SK-N-SH (cell line): ENCODE results near the gene MAP2K4. TPM values are rescaled to one million over a fixed set of nuclear protein-coding genes. Genes with fewer than 3 reads are reported as not detected.
A peak's percentile ranks its signal among the peaks of the same experiment; 100 is the strongest.

Source experiments
- CTCF ChIA-PET: fragments of 300-600, 350-600 bp; formaldehyde crosslinking; extraction: SDS; loops from one replicate; lab custom pipeline; 2021; lab: Yijun Ruan, JAX
- POLR2A ChIA-PET: fragments of 350-600 bp; sonication (Branson Sonifier 250); formaldehyde crosslinking; extraction: SDS; loops from one replicate; lab custom pipeline; 2020; ENCODE audit warnings: antibody characterized with exemption, inconsistent platforms; lab: Yijun Ruan, JAX
- DNase-seq: peaks from one replicate; pipeline ENCODE4 v3.0.0; 2012
- H2AFZ ChIP-seq: fragments of 200-600 bp; sonication (generic); 2 replicates; pipeline ENCODE4 v1.8.1; 2016; ENCODE audit warnings: antibody characterized with exemption, mild to moderate bottlenecking, low read depth
- H3F3A ChIP-seq: fragments of 200-600 bp; sonication (generic); replicated peaks from 2 replicates; pipeline ENCODE3; 2016; ENCODE audit warnings: antibody characterized with exemption, mild to moderate bottlenecking; ENCODE audit not compliant: insufficient read depth
- H3K27ac ChIP-seq, 2 experiments: fragments of 200-500 bp in 1 of 2; fragments of 200-600 bp in 1 of 2; sonication (Bioruptor generic) in 1 of 2; sonication (generic), shearing (Covaris generic) in 1 of 2; 2 replicates each; pipeline versions ENCODE4 v1.5.1 to v1.6.1; 2014 to 2016; ENCODE audit warnings: low read depth in 2 of 2, inconsistent platforms in 1 of 2, low read length in 1 of 2, mild to moderate bottlenecking in 1 of 2, mixed read lengths in 1 of 2
- H3K27me3 ChIP-seq: fragments of 200-600 bp; sonication (generic), shearing (Covaris generic); 2 replicates; pipeline ENCODE4 v1.6.1; 2016; ENCODE audit warnings: mixed run types; ENCODE audit not compliant: insufficient read depth
- H3K36me3 ChIP-seq, 2 experiments: fragments of 200-500 bp in 1 of 2; fragments of 200-600 bp in 1 of 2; sonication (Bioruptor generic) in 1 of 2; sonication (generic) in 1 of 2; replicated peaks in 1 of 2; 2 replicates each; pipeline versions ENCODE3 to v1.5.1; 2014 to 2016; ENCODE audit warnings: low read length in 1 of 2, mild to moderate bottlenecking in 1 of 2; ENCODE audit not compliant: insufficient read depth in 2 of 2, control insufficient read depth in 1 of 2
- H3K4me1 ChIP-seq, 2 experiments: fragments of 200-500 bp in 1 of 2; fragments of 200-600 bp in 1 of 2; sonication (Bioruptor generic) in 1 of 2; sonication (generic), shearing (Covaris generic) in 1 of 2; 2 replicates each; pipeline versions ENCODE4 v1.5.1 to v1.6.1; 2014 to 2016; ENCODE audit warnings: low read depth in 1 of 2, low read length in 1 of 2, mixed run types in 1 of 2; ENCODE audit not compliant: insufficient read depth in 2 of 2, control insufficient read depth in 1 of 2
- H3K4me2 ChIP-seq: fragments of 200-600 bp; sonication (generic), shearing (Covaris generic); 2 replicates; pipeline ENCODE4 v1.6.1; 2017; ENCODE audit warnings: mixed run types
- H3K4me3 ChIP-seq, 2 experiments: fragments of 200-500 bp in 1 of 2; fragments of 200-600 bp in 1 of 2; sonication (Bioruptor generic) in 1 of 2; sonication (generic), shearing (Covaris generic) in 1 of 2; 2 replicates each; pipeline versions ENCODE4 v1.5.1 to v1.8.1; 2014 to 2016; ENCODE audit warnings: low read depth in 2 of 2, inconsistent platforms in 1 of 2, low read length in 1 of 2, mild to moderate bottlenecking in 1 of 2, mixed read lengths in 1 of 2, moderate library complexity in 1 of 2
- H3K79me2 ChIP-seq: fragments of 200-600 bp; sonication (generic); 2 replicates; pipeline ENCODE4 v1.8.1; 2017; ENCODE audit warnings: mild to moderate bottlenecking; ENCODE audit not compliant: insufficient read depth
- H3K9ac ChIP-seq: fragments of 200-600 bp; sonication (generic); 2 replicates; pipeline ENCODE4 v1.6.1; 2017; ENCODE audit warnings: mixed run types
- H3K9me2 ChIP-seq: fragments of 200-600 bp; sonication (generic); 2 replicates; pipeline ENCODE4 v1.6.1; 2017; ENCODE audit warnings: mixed run types
- H3K9me3 ChIP-seq: fragments of 200-600 bp; sonication (generic); 2 replicates; pipeline ENCODE4 v1.6.1; 2017; ENCODE audit warnings: mixed run types, mild to moderate bottlenecking, moderate library complexity
- H4K20me1 ChIP-seq: fragments of 200-600 bp; sonication (generic); 2 replicates; pipeline ENCODE4 v1.6.1; 2017; ENCODE audit warnings: mild to moderate bottlenecking, mixed run types; ENCODE audit not compliant: insufficient read depth
- CTCF ChIP-seq: fragments of 200-600 bp; sonication (generic); IDR thresholded peaks from 2 replicates; pipeline ENCODE4 v1.6.1; 2017; ENCODE audit warnings: antibody characterized with exemption, mild to moderate bottlenecking, moderate library complexity
- FOSL2 ChIP-seq: IDR thresholded peaks from 2 replicates; pipeline ENCODE4 v1.4.0; 2012; ENCODE audit warnings: low read depth, mild to moderate bottlenecking, moderate library complexity, borderline replicate concordance
- FOXJ3 ChIP-seq: sonication (generic); formaldehyde crosslinking; IDR thresholded peaks from 2 replicates; pipeline ENCODE4 v1.5.1; 2020; ENCODE audit warnings: mild to moderate bottlenecking, missing genetic modification reagents
- FOXM1 ChIP-seq: IDR thresholded peaks from 2 replicates; pipeline ENCODE4 v1.4.0; 2012; ENCODE audit warnings: low read depth, mild to moderate bottlenecking
- PBX3 ChIP-seq: IDR thresholded peaks from 2 replicates; pipeline ENCODE4; 2012
- POLR2AphosphoS5 ChIP-seq: IDR thresholded peaks from 2 replicates; pipeline ENCODE4 v1.6.1; 2012; ENCODE audit warnings: low read depth, low read length
- RXRA ChIP-seq: IDR thresholded peaks from 2 replicates; pipeline ENCODE4 v1.4.0; 2012; ENCODE audit warnings: low read depth, mild to moderate bottlenecking, borderline replicate concordance
- USF2 ChIP-seq: fragments of 150-350 bp; IDR thresholded peaks from 2 replicates; pipeline ENCODE4 v1.6.1; 2017; ENCODE audit warnings: antibody characterized with exemption, low read length, low read depth, borderline replicate concordance
- WGBS: methylation state at CpG from one replicate; pipeline ENCODE4 v1.1.6; 2017; ENCODE audit warnings: low lambda C conversion rate; 5-methylcytosine and 5-hydroxymethylcytosine counted together
- polyA plus RNA-seq, 3 experiments: library from polyadenylated mRNA; depleted of rRNA; stranded (reverse); fragments of >200 nt; gene quantifications; 2 replicates each; pipeline ENCODE4 v1.2.3, GENCODE V29; 2012

The MAP2K4 gene
- polyA plus RNA-seq, 1 of the 3 experiments (the other 2 are of a cell fraction) = 10.6 TPM

GRCh38 chr17:12047681-12048376 lies 27.2 kb downstream of the MAP2K4 start (continued):
- TF ChIP-seq FOXJ3 (no peak), CTCF (no peak), RXRA (no peak), FOXM1 (no peak), POLR2AphosphoS5 (no peak), FOSL2 (peak; percentile 60; the same call in 1 of the 2 replicates)

GRCh38 chr17:12048843-12049473 lies 28.3 kb downstream of the MAP2K4 start:
- CTCF ChIA-PET = interaction anchor here (1.3 kb wide), 1 partner anchor 31 kb away, joined by 3 read pairs; no protein-coding TSS in a partner anchor

More at GRCh38 chr17:12048843-12049473, 28.3 kb downstream of the MAP2K4 start:
- Histone ChIP-seq H3K9me2 (no peaks in the 10 kb centered on the region), H3K27ac (no peak overlapping the region), H3K9ac (no peak overlapping the region), H3K9me3 (no peaks in the 10 kb centered on the region), H3K4me3 (no peak overlapping the region), H3K4me2 (no peak overlapping the region), H3K36me3 (no peaks in the 10 kb centered on the region), H4K20me1 (peaks cover 90% of the 10 kb centered on the region), H2AFZ (no peak overlapping the region), H3K27me3 (no peaks in the 10 kb centered on the region), H3F3A (no peaks in the 10 kb centered on the region), H3K79me2 (peaks cover 98% of the 10 kb centered on the region), H3K4me1 (peaks cover 7% of the 10 kb centered on the region in 2 experiments)
- POLR2A ChIA-PET = no interaction called here
- 98% methylated on average over 7 of the region's 7 CpGs for whole genome bisulfite sequencing
- DNase-seq = no peak
- no peak for TF ChIP-seq USF2
- TF ChIP-seq PBX3 = no peak
